Epidermal melanocyte (primary cell): ENCODE results near the gene OR4X2.
"Not testable (repeated sequence)": the region's sequence is repeated elsewhere in the genome, so short reads cannot be mapped to it uniquely, and the experiment has no call there.

Experiments
- DNase-seq: peaks from one replicate; pipeline ENCODE4 v3.0.0; 2011; ENCODE audit warnings: low spot score; ENCODE audit not compliant: insufficient read length

The OR4X2 gene, protein sequence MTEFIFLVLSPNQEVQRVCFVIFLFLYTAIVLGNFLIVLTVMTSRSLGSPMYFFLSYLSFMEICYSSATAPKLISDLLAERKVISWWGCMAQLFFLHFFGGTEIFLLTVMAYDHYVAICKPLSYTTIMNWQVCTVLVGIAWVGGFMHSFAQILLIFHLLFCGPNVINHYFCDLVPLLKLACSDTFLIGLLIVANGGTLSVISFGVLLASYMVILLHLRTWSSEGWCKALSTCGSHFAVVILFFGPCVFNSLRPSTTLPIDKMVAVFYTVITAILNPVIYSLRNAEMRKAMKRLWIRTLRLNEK

GRCh38 chr11:48244804-48245203, at the start of gene OR4X2:
Gene OR4X2 (plus strand): TSS chr11:48245104. CDS start chr11:48245104, 0 bp downstream.
- no peak for DNase-seq

DNA sequence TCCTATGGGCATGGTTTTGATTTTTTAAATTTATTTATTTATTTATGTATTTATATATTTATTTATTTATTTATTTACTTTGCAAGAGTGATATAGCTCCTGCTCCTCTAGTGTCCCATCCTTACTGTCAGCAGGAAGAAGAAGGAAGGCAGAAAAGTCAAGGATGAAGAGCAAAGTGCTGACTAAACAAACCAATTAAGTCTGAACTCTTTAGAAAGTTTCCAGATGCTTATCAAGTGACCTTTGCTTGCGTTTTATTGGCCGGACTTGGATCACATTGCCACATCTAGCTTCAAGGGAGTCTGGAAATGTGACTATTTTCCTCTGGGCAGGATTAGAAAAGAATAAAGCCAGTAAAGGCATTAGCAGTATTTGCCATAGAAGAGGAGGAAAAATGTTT, 37.0 kb upstream of the OR4X2 start:
- DNase-seq = no peak

DNA sequence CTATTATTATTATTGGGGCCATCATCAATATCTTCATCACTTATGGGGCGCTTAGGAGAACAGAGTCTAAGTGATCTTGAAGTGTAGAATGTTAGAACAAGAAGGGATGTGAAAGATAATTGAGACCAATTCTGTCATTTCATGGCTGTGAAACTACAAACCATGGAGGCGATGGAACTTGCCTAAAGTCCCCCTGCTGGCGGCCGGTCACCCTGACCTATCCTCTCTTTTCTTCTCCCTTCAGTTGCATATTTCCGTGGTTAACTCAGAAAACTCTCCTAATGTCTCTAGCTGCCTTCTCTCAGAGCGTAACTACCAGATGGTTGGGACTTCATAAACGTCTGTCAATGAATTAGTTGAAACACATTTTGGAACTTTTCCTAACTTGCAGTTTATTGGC, 34.9 kb upstream of the OR4X2 start:
- no peak for DNase-seq

DNA sequence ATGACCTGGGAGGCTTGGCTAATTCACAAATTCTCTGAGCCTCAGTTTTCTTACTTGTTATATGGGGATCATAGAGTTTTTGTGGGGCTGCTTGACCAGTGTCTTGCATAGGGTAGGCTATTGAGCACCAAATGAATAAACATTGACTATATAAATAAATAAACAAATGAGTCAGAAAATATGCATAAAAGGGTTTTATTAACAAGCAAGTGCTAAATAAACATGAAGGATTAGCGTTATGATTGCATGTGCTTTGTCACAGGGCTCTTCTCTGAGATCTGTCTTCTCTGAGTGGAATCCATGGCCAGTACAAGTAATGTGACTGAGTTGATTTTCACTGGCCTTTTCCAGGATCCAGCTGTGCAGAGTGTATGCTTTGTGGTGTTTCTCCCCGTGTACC, 28.4 kb upstream of the OR4X2 start, which contains the start of gene OR4B1:
Gene OR4B1, plus strand, starts transcription at position 301 of the 400 bp plus-strand sequence. Its CDS starts 0 bp downstream, at position 301.
- no peak for DNase-seq

DNA sequence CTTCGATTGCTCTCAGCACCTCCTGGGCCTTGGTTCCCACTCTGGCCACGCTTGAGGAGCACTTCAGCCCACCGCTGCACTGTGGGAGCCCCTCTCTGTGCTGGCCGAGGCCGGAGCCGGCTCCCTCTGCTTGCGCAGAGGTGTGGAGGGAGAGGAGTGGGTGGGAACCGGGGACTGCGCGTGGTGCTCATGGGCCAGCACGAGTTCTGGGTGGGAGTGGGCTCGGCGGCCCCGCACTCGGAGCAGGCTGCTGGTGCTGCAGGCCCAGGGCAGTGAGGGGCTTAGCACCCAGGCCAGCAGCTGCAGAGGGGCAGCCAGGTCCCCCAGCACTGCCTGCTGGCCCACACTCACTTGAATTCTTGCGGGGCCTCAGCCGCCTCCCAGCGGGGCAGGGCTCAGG, 16.1 kb upstream of the OR4X2 start:
- no peak for DNase-seq

- not testable (repeated sequence) for DNase-seq
Observed at GRCh38 chr11:48230057-48230456, 14.8 kb upstream of the OR4X2 start.

- DNase-seq = no peak
Observed at GRCh38 chr11:48237727-48238126, 7.2 kb upstream of the OR4X2 start.

- no peak for DNase-seq
Observed at GRCh38 chr11:48242501-48242900, 2.4 kb upstream of the OR4X2 start.

- DNase-seq = no peak
Observed at GRCh38 chr11:48248902-48249301, 4.0 kb downstream of the OR4X2 start.

- no peak for DNase-seq
Observed at GRCh38 chr11:48261600-48261999, 16.7 kb downstream of the OR4X2 start.

DNA sequence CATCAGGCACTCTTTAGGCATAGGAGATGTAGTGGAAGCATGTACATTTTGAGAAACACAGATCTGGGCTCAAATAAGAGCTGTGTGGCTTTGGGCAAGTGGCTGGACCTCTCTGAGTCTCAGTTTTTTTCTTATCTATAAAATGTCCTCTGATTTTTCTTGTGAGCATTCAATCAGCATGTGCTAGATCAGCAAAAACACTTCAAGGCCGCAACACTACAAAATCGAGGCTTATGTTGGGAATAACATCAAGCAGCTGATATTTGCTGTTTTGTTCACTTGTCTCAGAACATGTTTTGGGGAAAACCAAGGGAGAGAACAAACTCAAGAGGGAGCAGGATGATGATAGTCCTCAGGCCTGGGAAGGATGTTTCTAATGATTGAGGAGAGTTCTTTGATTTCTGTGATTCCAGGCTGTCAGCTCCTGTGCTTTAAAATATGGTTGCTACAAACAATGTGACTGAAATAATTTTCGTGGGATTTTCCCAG, 18.6 kb downstream of the OR4X2 start, which contains the start of gene OR4X1:
Gene OR4X1, plus strand, starts transcription at position 439 of the 489 bp plus-strand sequence. Its CDS starts 0 bp downstream, at position 439.
- DNase-seq = no peak

GRCh38 chr11:48270621-48271020, 25.7 kb downstream of the OR4X2 start:
- no peak for DNase-seq

DNA sequence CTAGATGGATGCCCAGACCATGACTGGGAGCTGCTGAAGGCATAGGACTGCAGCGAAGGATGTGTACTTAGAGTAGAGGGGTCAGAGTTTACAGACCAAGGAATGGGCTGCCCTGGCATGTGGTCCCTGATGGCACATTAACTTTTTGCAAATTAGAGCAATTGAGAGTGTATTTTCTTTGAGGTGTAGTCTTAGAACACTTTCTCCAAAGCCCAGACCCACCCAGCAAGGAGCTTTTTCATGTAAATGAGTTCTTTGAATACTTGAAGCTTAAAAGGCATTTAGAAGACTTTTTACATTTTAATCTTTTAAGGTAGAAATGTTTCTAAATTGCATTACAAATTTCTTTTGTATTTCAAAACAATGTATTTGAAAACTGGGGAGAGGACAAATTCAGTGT, 27.7 kb downstream of the OR4X2 start:
- DNase-seq = no peak
